ENCODE measurements around the gene LGALS14. TPM values are rescaled to one million over a fixed set of nuclear protein-coding genes. Genes with fewer than 3 reads are reported as not detected.
"Not testable (repeated sequence)": the region's sequence is repeated elsewhere in the genome, so short reads cannot be mapped to it uniquely, and the experiment has no call there.

LGALS14 gene
- not detected in 2 replicates for total RNA-seq

- Histone ChIP-seq H3K4me3 (ENCODE audit: low read depth, low read length) (no peak within 1 kb of the TSS), H3K36me3 (ENCODE audit: control insufficient read depth, insufficient read depth, low read length) (no peaks in the 10 kb centered on the region), H3K27me3 (ENCODE audit: control insufficient read depth, insufficient read depth, low read length) (no peaks in the 10 kb centered on the region)
- no peak for DNase-seq (ENCODE audit: low read depth)
- no peak for FAIRE-seq
- no peak for TF ChIP-seq CTCF (IDR thresholded peaks at IDR 0.05; ENCODE audit: insufficient read depth, low read length, severe bottlenecking)
Observed at GRCh38 chr19:39704181-39705044, at the start of gene LGALS14. Gene LGALS14, plus strand, starts transcription at chr19:39704481. Its CDS starts 48 bp downstream, at chr19:39704529.

- Histone ChIP-seq H3K36me3 (ENCODE audit: control insufficient read depth, insufficient read depth, low read length) (no peaks in the 10 kb centered on the region), H3K4me3 (ENCODE audit: low read depth, low read length) (no peak within 1 kb of the TSS), H3K27me3 (ENCODE audit: control insufficient read depth, insufficient read depth, low read length) (no peaks in the 10 kb centered on the region)
- no peak for DNase-seq (ENCODE audit: low read depth)
- TF ChIP-seq CTCF (IDR thresholded peaks at IDR 0.05; ENCODE audit: insufficient read depth, low read length, severe bottlenecking): no peak
- peak; percentile 18 for FAIRE-seq
Observed at GRCh38 chr19:39655613-39656012, 48.7 kb upstream of the LGALS14 start, which contains the start of gene LGALS16. Gene LGALS16, plus strand, starts transcription at chr19:39655913. Its CDS starts 49 bp downstream, at chr19:39655962.

- FAIRE-seq (peak; percentile 13), DNase-seq (ENCODE audit: low read depth) (no peak)
- no peak overlapping the region for H3K4me3 ChIP-seq (ENCODE audit: low read depth, low read length)
- TF ChIP-seq CTCF (IDR thresholded peaks at IDR 0.05; ENCODE audit: insufficient read depth, low read length, severe bottlenecking): no peak
- H3K27me3 ChIP-seq (ENCODE audit: control insufficient read depth, insufficient read depth, low read length): no peaks in the 10 kb centered on the region
- no peaks in the 10 kb centered on the region for H3K36me3 ChIP-seq (ENCODE audit: control insufficient read depth, insufficient read depth, low read length)
Observed at GRCh38 chr19:39659791-39660190, 44.5 kb upstream of the LGALS14 start.

- no peak for TF ChIP-seq CTCF (IDR thresholded peaks at IDR 0.05; ENCODE audit: insufficient read depth, low read length, severe bottlenecking)
- DNase-seq (ENCODE audit: low read depth): no peak
- no peaks in the 10 kb centered on the region for H3K27me3 ChIP-seq (ENCODE audit: control insufficient read depth, insufficient read depth, low read length)
- H3K4me3 ChIP-seq (ENCODE audit: low read depth, low read length): no peak overlapping the region
- no peak for FAIRE-seq
- H3K36me3 ChIP-seq (ENCODE audit: control insufficient read depth, insufficient read depth, low read length): no peaks in the 10 kb centered on the region
Observed at GRCh38 chr19:39660661-39661060, 43.6 kb upstream of the LGALS14 start.

GRCh38 chr19:39661565-39661964, 42.7 kb upstream of the LGALS14 start:
- DNase-seq (ENCODE audit: low read depth) (no peak), FAIRE-seq (peak; percentile 18)
- no peak for TF ChIP-seq CTCF (IDR thresholded peaks at IDR 0.05; ENCODE audit: insufficient read depth, low read length, severe bottlenecking)
- H3K27me3 ChIP-seq (ENCODE audit: control insufficient read depth, insufficient read depth, low read length): no peaks in the 10 kb centered on the region
- no peaks in the 10 kb centered on the region for H3K36me3 ChIP-seq (ENCODE audit: control insufficient read depth, insufficient read depth, low read length)
- no peak overlapping the region for H3K4me3 ChIP-seq (ENCODE audit: low read depth, low read length)

GRCh38 chr19:39669860-39670259, 34.4 kb upstream of the LGALS14 start:
- DNase-seq (ENCODE audit: low read depth); H3K36me3 ChIP-seq (ENCODE audit: control insufficient read depth, insufficient read depth, low read length); FAIRE-seq; H3K4me3 ChIP-seq (ENCODE audit: low read depth, low read length); H3K27me3 ChIP-seq (ENCODE audit: control insufficient read depth, insufficient read depth, low read length): not testable (repeated sequence)

Measured in bronchial epithelial cell (primary cell).